HG03442 (cell line): ENCODE results near the gene TRPM2.

Experiments used
- ATAC-seq: cut with Tn5 transposase; IDR thresholded peaks from one replicate; pipeline ENCODE4 v1.9.1; 2021; ENCODE audit warnings: mild to moderate bottlenecking, moderate library complexity; ENCODE audit not compliant: unreplicated experiment

The TRPM2 gene

GRCh38 chr21:44321846-44322450 is 31.5 kb upstream of the TRPM2 start:
- no peak for ATAC-seq

GRCh38 chr21:44322621-44323325 is 30.6 kb upstream of the TRPM2 start:
- ATAC-seq = no peak

GRCh38 chr21:44323591-44323990 is 29.8 kb upstream of the TRPM2 start:
- ATAC-seq = no peak

DNA sequence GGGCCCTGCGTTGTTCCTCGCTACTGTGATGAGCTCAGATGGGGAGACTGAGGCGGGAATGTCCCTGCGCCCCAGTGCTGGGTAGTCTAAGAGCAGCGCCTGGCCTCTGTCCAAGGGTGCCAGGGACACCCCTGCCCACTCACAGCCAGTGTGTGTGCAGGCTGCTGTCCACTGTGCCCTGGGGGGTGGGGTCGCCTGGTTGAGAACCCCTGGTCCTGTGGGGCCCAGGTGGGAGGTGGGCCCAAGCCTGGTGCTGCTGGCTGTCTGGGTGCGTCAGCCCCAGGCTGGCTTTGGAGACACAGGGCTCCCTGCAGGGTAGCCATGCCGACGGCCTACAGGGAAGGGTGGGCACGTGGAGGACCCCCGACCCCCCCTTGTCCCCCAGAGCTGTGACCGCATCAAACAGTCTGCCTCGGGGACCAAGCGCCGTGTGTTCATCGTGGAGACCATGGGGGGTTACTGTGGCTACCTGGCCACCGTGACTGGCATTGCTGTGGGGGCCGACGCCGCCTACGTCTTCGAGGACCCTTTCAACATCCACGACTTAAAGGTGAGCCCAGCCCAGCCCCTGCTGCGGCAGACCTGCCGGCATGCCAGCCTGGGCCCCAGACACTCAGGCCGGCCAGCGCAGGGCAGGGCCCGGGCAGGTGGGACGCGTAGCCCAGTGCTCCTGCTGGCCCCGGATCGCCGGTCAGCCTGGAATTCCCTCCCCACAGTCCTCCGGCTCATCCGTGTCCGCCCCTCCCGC is 29.1 kb upstream of the TRPM2 start:
- no peak for ATAC-seq

GRCh38 chr21:44324854-44325107 is 28.6 kb upstream of the TRPM2 start:
- ATAC-seq = no peak

GRCh38 chr21:44325386-44326271 is 27.8 kb upstream of the TRPM2 start:
- ATAC-seq = no peak

DNA sequence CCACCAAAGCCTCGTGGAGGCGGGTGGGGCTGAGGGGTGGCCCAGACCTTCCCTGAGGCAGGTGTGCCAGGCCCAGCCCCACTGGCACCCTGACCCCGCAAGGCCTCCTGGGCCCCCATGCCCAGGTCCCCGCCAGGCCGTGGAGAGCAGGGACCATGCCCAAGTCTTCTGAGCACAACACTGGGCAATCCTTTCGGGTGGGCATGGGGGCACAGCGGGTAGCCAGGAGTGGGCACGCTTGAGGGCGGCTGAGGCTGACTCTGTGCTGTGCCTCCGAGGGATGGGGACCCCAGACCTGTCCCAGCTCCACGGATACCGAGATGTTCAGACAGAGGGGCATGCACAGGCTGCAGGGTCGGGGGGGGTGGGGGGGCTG is 27.2 kb upstream of the TRPM2 start:
- ATAC-seq = no peak

DNA sequence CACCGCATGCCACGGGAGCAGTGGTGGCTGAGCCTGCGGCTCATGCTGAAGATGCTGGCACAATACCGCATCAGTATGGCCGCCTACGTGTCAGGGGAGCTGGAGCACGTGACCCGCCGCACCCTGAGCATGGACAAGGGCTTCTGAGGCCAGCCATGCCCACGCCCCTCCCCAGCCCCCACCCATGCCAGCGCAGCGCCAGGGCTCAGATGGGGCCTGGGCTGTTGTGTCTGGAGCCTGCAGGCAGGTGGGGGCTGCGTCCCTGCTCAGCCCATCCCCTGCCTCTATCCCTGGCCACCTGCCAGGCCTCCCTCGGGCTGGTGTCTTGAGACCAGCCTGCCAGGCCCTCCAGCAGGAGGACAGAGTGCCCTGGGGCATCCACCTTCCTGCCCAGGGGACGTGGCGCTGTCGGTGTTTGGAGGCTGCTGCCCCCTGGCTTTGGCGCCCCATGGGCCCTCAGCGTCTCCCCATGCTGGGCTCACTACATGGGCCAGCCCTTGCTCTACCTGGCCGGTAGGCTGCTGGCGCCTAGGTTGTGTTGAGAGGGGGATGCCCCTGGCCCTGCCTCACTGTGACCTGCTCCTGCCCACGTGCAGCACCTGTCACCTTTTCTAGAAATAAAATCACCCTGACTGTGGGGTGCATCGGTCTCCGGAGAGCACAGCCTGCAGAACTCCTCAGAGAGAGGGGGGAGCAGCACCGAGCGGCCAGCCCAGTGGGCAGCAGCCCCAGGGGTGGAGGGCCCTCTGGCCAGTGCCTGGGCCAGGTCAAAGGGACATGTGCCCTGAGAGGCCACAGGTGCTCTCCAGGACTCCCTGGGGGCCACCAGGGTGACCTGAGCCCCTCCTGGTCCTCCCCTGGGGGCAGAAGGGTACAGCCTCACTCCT is 26.5 kb upstream of the TRPM2 start:
- no peak for ATAC-seq

DNA sequence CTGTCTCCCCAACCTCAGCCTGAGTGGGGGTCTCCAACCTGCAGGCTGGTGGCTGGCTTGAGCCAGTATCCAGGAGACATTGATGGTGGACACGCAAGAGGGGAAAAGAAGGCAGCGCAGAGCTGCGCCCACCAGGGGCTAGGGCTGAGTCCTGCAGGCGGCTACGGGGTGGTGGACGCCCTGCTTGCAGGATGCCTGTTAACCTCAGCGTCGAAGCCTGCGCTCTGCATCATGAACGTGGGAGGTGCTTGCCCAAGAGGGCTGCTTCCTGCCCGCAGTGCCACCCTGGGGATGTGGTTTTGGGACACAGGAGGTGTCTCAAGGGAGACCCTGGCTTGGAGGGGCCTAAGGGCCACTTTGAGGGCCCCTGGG is 25.8 kb upstream of the TRPM2 start:
- no peak for ATAC-seq

GRCh38 chr21:44328242-44328895 is 25.1 kb upstream of the TRPM2 start:
- ATAC-seq = no peak

DNA sequence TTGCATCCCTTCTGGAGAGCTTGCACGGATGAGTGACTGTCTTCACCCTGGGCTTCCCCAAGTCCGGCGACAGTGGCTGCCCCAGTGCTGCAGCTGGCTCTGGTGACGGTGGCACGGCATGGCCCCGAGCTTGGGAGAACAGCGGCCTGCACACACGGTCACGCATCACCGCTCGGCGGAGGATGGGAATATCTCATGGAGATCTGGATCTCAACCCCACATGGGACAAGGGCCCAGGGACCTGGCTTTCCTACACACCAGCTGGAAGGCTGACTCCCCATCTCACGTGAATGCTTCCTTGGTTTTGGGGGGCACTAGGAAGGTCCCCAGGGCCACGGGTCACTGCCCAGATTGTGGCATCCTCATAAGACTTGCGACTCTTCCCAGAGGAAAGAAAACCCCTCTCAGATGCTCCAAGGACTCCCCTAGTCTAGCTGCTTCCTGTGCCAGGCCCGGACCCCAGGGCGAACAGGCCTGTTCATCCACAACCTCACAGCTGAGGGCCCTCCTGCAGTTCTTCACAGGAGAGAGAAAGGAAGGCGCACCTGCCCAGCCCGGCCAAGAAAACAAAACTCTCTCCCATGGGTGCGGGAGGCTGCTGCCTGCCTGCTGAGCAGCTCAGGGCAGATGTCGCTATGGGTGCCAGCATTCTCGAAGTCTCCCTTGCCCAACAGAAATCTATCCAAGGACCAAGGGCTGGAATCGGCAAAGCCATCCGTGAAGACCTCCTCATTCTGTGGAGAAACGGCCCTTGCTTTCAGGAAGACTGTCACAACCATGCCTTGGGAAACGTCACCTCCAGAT is 24.1 kb upstream of the TRPM2 start:
- no peak for ATAC-seq

- ATAC-seq = no peak
Measured at GRCh38 chr21:44329971-44330681, 23.3 kb upstream of the TRPM2 start.

DNA sequence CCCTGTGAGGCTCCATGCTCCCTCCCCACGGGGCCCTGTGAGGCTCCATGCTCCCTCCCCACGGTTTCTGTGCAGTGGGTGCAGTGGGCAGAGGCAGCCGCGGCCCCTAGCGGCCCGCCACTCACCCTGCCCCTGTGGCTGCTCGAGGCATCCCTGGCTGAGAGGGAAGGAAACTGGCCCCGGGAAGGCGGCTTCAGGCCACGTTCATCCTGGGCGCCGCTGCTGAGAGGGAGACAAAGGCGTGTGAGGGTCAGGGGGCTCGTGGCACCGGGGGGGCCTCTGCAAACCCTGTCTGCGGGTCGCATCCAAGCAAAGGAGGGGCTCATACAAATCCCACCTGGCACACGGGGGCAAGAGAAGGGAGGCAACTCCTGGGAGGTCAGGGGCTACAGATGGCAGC is 22.7 kb upstream of the TRPM2 start:
- ATAC-seq = no peak

- no peak for ATAC-seq
Measured at GRCh38 chr21:44331209-44331608, 22.2 kb upstream of the TRPM2 start.

GRCh38 chr21:44331650-44332307 is 21.6 kb upstream of the TRPM2 start:
- no peak for ATAC-seq

- no peak for ATAC-seq
Measured at GRCh38 chr21:44332383-44332782, 21.0 kb upstream of the TRPM2 start.

DNA sequence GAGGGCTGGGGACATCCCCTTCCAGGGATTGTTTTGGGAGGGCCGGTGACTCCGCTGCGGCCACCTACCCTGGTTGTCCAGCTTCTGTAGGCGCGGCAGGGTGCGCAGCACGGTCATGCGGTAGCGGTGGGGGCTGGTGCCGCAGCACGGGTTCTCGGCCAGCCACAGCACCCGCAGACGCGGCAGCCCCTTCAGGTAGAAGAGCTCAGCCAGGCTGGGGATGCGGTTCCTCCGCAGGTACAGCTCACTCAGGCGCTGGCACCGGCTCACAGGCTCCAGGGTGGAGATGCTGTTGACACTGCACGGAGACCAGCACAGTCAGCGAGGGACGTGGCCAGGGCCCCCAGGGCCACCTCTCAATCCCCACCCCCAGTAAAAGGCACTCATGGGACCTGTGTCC is 20.5 kb upstream of the TRPM2 start:
- ATAC-seq = no peak
